C1 segment of cervical spinal cord (tissue), 14 donors: Measurements from ENCODE around the gene MBD4.

ENCODE experiments used
- DNase-seq, 14 donors: peaks; one replicate each; lab custom pipeline; 2025; lab: John Stamatoyannopoulos, UW

Gene MBD4

DNA sequence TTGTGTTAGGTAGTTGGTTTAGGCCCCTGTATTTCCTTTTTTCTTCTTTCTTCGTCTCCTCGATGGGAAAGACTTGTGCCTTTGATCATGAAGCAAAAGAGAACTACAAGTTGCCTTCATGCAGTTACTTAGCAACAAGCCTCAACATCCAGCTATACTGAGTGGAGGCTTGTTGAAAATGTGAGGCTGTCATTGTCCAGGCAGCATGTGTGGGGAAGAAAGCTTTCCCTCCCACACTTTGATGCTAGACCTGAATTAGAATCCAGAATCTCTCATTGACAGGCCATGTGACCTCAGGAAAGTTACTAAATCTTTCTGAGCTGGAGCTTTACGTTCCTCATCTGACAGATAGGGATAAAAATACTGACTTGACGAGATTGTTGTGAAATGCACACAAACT is 24.0 kb upstream of the MBD4 start:
- DNase-seq, result no peak

DNA sequence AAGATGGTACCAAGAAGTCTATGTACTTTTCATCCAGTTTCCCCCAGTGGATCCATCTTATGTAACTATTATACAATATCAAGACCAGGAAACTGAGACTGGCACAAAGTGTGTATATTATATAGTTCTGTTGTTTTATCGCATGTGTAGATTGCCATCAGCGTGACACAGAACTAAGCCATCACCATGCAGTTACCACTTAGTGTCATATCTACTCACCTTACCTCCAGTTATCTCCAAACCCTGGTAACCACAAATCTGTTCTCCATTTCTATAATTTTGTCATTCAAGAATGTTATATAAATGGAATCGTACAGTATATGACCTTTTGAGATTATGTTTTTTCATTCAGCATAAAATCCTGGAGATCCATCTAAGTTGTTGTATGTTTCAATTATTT is 23.3 kb upstream of the MBD4 start:
- DNase-seq, result no peak

DNA sequence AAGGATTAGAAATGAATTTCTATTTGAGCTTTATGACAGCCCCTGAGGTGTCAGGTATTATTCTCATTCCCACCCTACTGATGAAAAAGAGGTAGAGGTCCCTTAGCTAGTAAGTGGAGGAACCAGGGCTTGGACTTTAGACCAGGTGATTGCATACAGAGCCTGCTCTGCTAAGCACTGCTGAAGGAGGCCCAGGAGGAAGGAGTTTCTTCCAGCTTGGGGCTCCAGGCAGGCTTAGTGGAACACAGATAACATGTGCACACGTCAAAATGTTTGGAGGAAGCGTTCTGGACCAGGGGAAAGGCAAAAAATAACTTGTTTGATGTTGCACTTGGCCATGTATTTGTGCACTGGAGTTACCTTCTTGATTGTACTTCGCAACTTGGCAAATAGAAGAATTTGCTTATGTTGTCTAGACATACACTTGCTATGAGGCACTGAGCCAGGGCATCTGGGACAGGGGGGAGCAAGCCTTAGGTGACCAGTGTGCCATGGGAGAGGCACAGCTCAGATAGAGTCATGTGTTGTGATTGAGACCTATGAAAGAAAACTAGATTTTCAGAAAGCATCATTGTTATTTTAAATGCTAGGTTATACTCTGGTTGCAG is 22.7 kb upstream of the MBD4 start:
- no peak for DNase-seq

DNA sequence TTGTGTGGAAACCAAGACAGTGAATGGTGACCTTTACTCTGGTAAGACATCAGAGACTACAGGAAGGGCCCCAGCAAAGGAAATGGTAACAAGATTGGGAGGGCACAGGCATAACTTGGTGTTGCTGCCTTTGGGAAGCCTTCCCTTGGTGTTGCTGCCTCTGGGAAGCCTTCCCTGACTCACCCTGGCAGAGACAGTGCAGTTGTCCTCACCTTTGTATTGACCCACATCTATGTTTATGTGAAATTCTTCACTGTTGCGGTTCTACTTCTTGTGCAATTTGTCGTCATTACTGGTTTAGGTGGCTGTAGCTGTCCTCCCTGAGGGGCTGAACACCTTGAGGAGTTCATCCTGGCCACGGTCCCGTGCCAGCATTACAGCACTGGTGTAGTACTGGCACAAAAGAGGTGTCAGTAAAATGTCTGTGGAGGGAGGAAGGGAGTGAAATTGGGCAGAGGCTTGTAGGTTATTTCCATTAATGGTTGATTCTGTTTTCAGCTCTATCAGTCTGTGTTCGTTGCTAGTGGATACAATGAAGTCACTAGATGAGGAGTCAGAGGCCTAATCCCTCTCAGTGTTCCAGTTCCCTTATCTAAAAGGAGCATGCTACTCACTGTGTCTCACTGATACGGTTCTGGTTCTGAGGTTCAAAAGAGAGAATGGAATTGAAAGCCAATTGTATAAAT is 21.9 kb upstream of the MBD4 start:
- peak in 1 of 14 donors; percentile 6 for DNase-seq

DNA sequence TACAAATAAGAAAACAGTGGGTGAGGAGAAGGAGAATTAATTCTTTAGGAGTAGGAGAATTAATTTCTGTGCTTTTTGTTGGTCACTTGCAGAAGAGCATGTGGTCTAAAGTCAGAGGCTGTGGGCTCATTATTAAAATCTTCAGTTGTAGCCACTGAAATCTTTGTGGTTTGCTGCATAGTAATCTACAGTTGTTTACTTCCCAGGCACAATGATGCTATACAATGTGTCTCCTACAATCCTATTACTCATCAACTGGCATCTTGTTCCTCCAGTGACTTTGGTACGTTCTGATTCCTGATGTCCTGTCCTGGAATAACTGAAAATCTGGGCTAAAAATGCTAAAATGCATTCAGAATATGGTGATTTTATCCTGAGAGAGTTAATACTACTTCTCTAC is 21.3 kb upstream of the MBD4 start:
- no peak for DNase-seq

DNA sequence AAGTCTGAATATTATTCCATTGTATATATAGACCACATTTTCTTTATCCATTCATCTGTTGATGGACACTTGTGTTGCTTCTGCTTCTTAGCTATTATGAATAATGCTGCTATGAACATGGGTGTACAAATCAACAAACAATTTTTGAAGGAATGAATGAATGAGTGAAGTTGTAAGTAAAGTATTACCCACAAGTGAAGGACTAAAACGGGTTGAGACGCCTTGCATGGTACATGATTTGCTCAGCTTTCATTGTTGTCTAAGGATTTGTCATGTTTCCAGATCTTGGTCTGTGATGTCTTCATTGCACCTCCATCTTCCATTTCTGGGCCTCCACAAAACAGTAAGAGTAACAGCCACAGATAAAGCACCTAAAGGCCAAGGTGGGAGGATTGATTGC is 20.8 kb upstream of the MBD4 start:
- no peak for DNase-seq

DNA sequence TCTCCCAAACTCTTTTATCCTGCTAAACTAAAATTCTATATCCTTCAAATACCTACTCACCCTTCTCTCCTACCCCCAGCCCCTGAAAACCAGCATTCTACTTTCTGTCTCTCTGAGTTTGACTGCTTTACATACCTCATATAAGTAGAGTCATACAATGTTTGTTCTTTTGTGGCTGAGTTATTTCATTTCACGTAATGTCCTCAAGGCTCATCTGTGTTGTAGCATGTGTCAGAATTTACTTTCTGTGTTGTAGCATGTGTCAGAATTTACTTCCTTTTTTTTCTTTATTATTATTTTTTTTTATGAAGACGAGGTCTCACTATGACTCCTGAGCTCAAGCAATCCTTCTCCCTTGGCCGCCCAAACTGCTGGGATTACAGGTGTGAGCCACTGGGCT is 20.4 kb upstream of the MBD4 start:
- no peak for DNase-seq

DNA sequence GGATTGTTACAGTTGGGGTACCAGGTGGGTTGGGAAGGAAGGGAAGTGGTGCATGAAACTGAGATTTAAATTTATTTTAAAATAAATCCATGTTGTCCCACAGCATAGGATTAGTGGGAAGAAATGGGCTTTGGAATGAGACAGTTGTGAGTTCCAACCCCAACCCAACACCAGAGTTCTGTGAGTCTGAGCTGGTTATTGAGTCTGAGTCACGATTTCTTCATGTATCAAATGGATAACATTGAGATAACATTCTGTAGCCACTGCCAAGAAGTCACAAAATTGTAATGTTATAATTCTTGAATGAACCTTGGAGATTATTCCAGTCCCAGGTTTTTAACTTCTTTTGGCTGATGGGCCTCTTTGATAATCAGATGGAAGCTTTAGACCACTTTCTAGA is 14.0 kb upstream of the MBD4 start:
- DNase-seq, result no peak

DNA sequence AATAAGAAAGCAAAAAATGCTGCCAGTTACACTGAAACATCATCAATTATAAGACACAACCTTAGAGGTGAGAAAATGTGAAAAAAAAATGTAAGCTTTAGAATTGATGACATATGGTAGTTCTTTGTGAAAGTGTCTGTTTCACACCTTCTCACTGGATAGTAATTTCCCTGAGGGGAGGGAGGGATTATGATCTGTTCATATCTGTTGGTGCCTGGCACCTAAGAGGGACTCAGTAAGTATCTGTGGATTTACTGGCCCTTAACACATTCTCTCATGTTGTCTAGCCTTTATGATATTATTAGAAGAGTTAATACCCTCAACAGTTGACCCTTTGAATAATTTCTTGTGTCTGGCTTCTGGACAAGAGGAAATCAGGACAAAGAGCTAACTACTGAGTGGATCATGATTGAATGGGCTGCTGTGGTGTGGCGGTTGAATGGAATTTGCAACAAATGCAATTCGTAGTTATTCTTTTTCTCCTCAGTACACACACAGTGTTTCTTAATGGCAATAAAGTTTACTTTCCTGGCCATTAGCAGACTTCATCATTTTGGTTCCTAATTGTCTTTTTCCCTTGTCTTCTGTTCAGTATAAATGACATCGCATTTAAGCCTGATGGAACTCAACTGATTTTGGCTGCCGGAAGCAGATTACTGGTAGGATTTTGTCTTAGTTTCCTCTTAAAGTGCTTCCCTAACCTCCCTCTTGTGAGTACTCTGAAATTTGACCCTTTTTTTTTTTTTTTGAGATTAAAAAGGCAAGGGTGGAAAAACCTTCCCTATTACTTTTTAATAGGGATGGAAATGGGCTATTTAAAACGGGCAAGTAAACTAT is 9.7 kb upstream of the MBD4 start:
- DNase-seq, result no peak

DNA sequence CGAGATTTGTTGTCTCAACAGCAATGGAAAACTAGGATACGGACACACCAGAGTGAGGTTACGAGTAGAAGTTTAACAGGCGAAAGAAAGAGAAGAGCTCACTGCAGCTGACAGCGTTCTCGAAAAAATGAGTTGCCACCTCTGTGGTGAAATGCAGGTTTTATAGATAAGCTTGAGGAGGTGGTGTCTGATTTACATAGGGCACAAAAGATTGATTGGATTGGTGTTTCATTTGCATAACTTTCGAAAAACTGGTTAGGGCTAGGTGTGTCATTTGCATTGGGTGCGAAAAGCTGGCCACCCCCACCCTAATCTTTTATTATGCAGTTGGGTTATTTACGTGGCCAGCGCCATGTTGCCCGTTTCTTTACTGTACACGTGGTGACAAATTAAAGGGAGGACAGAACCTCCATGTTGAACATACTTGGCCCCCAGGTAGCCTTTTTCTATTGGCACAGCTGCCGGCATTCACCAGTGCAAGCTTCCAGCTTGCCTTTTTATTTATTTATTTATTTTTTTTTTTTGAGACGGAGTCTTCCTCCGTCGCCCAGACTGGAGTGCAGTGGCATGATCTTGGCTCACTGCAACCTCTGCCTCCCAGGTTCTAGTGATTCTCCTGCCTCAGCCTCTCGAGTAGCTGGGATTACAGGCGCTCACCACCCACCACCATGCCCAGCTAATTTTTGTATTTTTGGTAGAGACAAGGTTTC is 8.6 kb upstream of the MBD4 start:
- DNase-seq, result no peak

DNA sequence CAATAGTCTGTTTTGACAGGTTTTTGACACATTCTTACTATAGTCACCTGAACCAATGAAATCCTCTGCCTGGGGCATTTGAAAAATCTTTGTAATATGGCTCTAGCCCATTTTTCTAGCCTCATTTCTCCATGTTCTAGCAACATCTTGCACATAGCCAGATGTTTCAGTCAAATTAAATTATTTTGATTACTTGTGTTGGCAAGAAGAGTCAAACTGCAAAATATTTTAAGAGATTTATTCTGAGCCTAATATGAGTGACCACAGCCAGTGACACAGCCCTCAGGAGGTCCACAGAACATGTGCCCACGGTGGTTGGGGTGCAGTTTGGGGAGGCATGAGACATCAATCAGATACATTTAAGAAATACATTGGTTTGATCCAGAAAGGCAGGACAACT is 7.2 kb upstream of the MBD4 start:
- no peak for DNase-seq

DNA sequence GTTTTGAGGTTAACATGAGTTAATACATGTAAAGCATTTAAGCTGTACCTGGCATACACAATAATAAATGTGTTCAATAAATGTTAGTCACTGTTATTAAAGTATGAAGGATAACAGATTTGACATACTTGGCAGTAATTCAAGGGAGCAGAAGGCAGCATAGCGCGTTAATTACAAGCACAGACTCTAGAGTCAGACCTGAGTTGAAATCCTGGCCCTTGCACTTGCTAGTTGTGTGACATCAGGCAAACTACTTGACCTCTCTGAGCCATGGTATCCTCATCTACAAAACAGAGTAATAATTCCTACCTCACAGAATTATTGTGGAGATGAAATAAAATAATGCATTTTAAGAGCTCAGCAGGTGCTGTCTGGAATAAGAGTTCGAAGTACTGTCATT is 5.7 kb upstream of the MBD4 start:
- DNase-seq, result peak in 1 of 14 donors; percentile 44

DNA sequence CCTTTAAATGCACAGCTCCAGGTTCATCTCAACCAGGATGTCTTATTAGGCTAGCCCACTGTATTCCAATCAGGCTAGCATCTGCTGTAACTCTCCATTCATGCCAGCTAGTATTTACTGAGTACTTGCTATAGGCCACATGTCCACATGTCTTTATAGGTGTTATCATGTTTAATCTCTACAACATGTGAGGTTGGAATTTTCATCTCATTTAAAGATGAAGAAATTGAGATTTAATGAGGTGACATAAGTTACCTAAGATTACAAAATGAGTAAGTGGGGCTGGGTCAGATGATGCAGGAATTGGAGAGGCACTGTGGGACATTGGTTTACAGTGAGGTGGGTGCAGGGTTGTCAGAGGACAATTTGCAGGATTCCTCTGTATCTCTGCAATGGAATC is 3.2 kb upstream of the MBD4 start:
- no peak for DNase-seq

DNA sequence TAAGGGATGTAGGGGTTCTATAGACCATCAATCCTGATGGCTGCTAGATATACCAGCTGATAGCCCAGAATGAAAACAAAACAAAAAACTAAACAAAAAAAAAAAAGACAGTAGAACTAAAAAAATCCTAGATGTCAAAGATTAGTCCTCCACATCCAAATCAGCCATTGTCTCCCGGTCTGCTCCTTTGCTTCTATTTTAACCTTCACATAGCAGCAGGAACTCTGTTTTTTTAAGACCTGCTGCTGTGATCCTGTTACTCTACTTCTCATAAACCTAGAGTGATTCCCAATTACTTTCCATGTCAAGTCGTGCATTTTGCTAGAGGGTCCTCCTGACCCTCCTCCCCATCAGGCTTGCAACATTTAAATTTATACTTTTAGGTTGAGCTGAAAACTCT is 2.7 kb upstream of the MBD4 start:
- peak in 1 of 14 donors; percentile 35 for DNase-seq

DNA sequence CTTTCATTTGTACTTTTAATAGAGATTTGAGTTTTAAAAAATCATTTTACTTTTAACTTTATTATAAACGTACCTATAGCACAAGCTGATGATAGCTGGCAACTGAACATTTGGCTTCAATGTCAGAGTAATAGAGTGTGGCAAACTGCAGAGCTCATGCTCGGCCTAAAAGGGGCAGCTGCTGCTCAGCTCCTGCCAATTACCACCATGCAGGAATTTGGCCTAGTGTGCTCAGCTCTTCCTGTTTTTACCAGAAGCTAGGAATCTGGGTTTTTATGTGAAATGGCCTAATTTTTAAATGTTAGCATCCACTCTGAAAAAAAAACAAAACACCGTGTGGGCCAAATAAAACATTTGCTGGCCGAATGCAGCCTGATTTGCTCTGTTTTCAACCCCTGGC is 2.0 kb upstream of the MBD4 start:
- DNase-seq, result peak in 6 of 14 donors; percentile 4 to 93 (median 31)

DNA sequence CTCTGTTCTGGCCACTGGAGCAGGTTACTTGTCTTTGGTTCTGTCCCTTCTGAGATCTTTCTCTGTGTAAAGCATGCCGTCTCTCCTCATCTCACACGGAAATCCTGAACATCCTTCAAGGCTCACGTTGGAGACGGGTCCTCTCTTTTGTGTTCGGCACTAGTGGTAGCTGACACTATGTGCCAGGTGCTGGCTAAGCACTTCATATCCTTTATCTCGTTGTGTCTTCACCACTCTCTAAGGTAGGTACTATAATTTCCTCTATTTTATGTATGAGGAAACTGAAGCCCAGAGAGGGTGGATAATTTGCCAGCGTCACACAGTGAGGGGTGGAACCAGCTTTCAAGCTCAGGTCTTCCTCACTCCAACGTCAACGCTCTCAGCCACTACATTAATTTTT is 1.5 kb upstream of the MBD4 start:
- DNase-seq, result peak in 1 of 14 donors; percentile 52

DNA sequence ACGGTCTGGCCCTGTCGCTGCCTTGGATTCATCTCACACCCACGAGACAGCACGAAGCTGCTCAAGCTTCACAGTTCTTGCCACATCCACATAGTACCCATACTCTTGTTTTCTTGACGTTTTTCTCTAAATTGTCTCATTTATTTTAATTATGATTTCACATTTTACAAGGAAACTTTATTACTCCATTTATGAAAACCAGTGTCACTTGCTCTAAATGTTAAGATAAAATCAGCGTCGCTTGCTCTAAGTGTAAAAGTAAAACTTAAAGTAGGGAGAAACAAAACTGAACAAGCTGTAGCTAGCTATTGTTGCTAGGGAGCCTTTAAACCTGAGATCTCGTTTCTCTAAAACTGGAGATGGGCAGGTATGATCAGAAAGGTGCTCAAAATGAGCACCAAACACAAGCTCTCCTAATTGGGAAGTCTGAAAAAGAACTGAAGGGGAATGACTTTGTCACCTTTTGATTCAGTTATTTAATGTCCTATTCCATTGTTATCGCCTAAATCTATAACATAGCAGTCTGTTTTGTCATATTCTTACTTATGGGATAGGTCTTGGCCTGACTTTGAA is 956 bp upstream of the MBD4 start:
- peak in 1 of 14 donors; percentile 34 for DNase-seq

DNA sequence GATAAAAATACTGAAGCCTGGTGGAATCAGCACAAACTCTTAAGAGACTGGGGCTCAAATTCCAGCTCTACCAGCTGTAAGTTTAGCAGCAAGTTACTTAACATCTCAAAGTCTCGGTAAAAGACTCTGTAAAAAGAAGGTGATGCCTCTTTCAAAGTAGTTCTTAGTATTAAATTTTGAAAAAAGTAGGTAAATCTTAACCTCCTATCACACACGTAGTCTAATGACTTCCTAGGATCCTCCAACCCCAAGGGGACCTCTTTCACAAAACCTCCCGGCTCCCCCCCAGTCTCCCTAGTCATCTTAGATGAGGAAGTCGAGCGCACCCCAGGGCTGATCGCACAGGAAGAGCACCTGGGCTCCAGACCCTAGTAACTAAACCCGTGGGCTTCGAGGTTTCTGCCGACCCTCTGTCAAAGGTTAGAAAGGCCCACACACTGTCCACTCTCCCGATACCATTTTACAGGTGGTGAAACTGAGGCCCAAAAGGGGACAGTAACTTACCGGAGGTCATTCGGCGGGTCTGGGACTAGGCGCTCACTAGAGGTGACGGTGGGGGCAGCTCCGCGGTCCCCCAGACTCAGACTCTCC is 427 bp downstream of the MBD4 start:
- no peak for DNase-seq

DNA sequence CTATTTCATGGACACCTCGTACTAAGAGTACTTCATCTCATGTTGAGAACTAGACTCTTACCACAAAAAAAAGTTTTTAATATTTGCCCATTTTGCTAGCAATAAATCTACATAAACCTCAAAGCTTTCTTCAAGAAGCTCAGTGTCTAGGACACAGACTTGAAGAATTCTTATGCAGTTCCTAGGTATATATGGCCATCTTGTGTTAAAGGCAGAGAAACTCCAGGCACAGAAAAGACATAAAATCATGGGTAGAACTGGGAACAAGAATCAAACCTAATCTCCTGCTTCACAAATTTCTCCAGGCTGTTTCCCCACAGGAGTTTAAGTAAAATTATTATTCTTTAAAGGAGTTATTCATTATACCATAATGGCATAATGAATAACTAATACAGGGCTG is 4.4 kb downstream of the MBD4 start:
- DNase-seq, result no peak

DNA sequence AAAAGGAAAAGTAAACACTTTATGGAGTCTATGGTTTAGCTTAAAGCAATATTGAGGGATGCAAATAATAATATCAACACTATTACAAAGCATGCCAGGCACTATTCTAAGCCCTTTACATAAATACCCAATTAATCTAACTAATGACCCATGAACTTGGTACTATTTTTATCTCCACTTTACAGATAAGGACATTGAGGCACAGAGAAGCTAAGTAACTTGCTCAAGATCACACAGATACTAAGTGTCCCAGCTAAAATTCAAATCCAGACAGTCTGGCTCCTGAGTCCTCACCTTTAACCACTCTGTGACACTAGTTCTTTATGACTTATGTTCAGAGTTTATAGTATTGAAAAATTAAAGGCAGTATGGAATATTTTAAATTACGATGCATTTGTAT is 5.6 kb downstream of the MBD4 start:
- no peak for DNase-seq

DNA sequence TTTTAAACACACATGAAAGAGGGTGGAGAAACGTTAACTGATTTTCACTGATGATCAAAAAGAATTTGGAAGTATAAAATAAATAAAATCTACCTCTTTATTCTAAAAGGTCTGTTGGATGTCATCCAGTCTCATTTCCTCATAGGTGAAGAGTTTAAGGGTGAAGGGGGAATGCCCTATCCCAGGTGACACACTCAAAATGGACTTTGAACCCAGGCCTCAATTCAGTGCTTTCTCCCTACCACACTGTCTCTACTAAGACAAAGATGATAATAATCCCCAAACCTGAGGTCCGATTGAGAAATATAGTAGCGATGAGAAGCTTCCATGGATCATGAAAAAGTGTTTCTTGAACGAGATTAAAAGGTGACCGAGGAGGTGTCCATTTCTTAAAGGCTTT is 6.2 kb downstream of the MBD4 start:
- no peak for DNase-seq

DNA sequence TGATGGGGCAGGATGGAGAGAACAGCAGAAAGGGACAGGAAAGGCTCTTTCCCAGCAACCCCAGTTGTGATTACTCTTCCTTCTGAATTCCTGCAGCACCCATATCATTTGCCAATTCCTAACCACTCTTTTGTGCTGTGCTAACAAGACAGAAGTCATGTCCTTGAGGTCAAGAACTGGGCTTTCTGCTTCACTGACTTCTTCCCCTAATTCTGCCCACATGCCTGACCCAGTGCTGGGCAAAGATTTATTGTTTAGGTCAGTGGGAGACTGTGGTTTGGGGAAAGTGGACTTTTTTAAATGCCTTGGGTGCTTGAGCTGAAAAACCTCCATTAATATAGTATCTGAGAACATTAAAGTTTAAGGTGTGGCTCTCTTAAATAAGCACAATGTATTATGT is 7.1 kb downstream of the MBD4 start:
- no peak for DNase-seq
